ENCODE results near the gene PON3.
A peak's percentile ranks its signal among the peaks of the same experiment; 100 is the strongest.

Gene PON3

GRCh38 chr7:95427914-95428516, 31.8 kb upstream of the PON3 start:
- Histone ChIP-seq H3K4me1 (ENCODE audit: insufficient read depth, insufficient read length) (no peaks in the 10 kb centered on the region), H3K36me3 (ENCODE audit: insufficient read depth, insufficient read length, low read length) (peaks cover 13% of the 10 kb centered on the region), H3K9me3 (ENCODE audit: insufficient read depth, low read length) (peaks cover 4% of the 10 kb centered on the region; the same call in 1 of the 2 replicates), H3K9ac (ENCODE audit: insufficient read length, low read depth) (no peak overlapping the region), H3K27me3 (ENCODE audit: insufficient read depth, insufficient read length) (no peaks in the 10 kb centered on the region), H3K4me3 (ENCODE audit: insufficient read length, low read depth) (no peak overlapping the region)
- DNase-seq (ENCODE audit: low read depth, low spot score), result peak; percentile 3
- TF ChIP-seq SUZ12 (IDR thresholded peaks at IDR 0.05; ENCODE audit: extremely low read depth, insufficient read depth, insufficient read length) (no peak), YY1 (IDR thresholded peaks at IDR 0.05; ENCODE audit: insufficient read depth, insufficient read length) (no peak), ZNF274 (IDR thresholded peaks at IDR 0.05; ENCODE audit: low read depth, low read length) (no peak)

GRCh38 chr7:95427166-95427565, 31.0 kb upstream of the PON3 start:
- no peak overlapping the region for H3K9ac ChIP-seq (ENCODE audit: insufficient read length, low read depth)
- H3K36me3 ChIP-seq (ENCODE audit: insufficient read depth, insufficient read length, low read length), result peaks cover 16% of the 10 kb centered on the region
- no peak for DNase-seq (ENCODE audit: low read depth, low spot score)
- H3K27me3 ChIP-seq (ENCODE audit: insufficient read depth, insufficient read length), result no peaks in the 10 kb centered on the region
- TF ChIP-seq SUZ12 (IDR thresholded peaks at IDR 0.05; ENCODE audit: extremely low read depth, insufficient read depth, insufficient read length), result no peak
- TF ChIP-seq YY1 (IDR thresholded peaks at IDR 0.05; ENCODE audit: insufficient read depth, insufficient read length), result no peak
- no peak for TF ChIP-seq ZNF274 (IDR thresholded peaks at IDR 0.05; ENCODE audit: low read depth, low read length)
- H3K4me3 ChIP-seq (ENCODE audit: insufficient read length, low read depth), result no peak overlapping the region
- no peaks in the 10 kb centered on the region for H3K4me1 ChIP-seq (ENCODE audit: insufficient read depth, insufficient read length)
- peaks cover 4% of the 10 kb centered on the region; the same call in 1 of the 2 replicates for H3K9me3 ChIP-seq (ENCODE audit: insufficient read depth, low read length)

GRCh38 chr7:95425694-95426093, 29.5 kb upstream of the PON3 start:
- H3K9me3 ChIP-seq (ENCODE audit: insufficient read depth, low read length), result peaks cover 4% of the 10 kb centered on the region; the same call in 1 of the 2 replicates
- H3K36me3 ChIP-seq (ENCODE audit: insufficient read depth, insufficient read length, low read length), result peaks cover 18% of the 10 kb centered on the region
- no peak overlapping the region for H3K4me3 ChIP-seq (ENCODE audit: insufficient read length, low read depth)
- no peak for DNase-seq (ENCODE audit: low read depth, low spot score)
- no peak overlapping the region for H3K9ac ChIP-seq (ENCODE audit: insufficient read length, low read depth)
- no peaks in the 10 kb centered on the region for H3K4me1 ChIP-seq (ENCODE audit: insufficient read depth, insufficient read length)
- no peaks in the 10 kb centered on the region for H3K27me3 ChIP-seq (ENCODE audit: insufficient read depth, insufficient read length)
- TF ChIP-seq SUZ12 (IDR thresholded peaks at IDR 0.05; ENCODE audit: extremely low read depth, insufficient read depth, insufficient read length) (no peak), ZNF274 (IDR thresholded peaks at IDR 0.05; ENCODE audit: low read depth, low read length) (no peak), YY1 (IDR thresholded peaks at IDR 0.05; ENCODE audit: insufficient read depth, insufficient read length) (no peak)

GRCh38 chr7:95424716-95425115, 28.5 kb upstream of the PON3 start:
- H3K27me3 ChIP-seq (ENCODE audit: insufficient read depth, insufficient read length), result no peaks in the 10 kb centered on the region
- no peak overlapping the region for H3K4me3 ChIP-seq (ENCODE audit: insufficient read length, low read depth)
- TF ChIP-seq YY1 (IDR thresholded peaks at IDR 0.05; ENCODE audit: insufficient read depth, insufficient read length) (no peak), SUZ12 (IDR thresholded peaks at IDR 0.05; ENCODE audit: extremely low read depth, insufficient read depth, insufficient read length) (no peak), ZNF274 (IDR thresholded peaks at IDR 0.05; ENCODE audit: low read depth, low read length) (no peak)

GRCh38 chr7:95421847-95422444, 25.8 kb upstream of the PON3 start:
- Histone ChIP-seq H3K9ac (ENCODE audit: insufficient read length, low read depth) (no peak overlapping the region), H3K27me3 (ENCODE audit: insufficient read depth, insufficient read length) (no peaks in the 10 kb centered on the region), H3K9me3 (ENCODE audit: insufficient read depth, low read length) (no peaks in the 10 kb centered on the region), H3K4me3 (ENCODE audit: insufficient read length, low read depth) (no peak overlapping the region), H3K36me3 (ENCODE audit: insufficient read depth, insufficient read length, low read length) (peaks cover 17% of the 10 kb centered on the region), H3K4me1 (ENCODE audit: insufficient read depth, insufficient read length) (no peaks in the 10 kb centered on the region)
- TF ChIP-seq YY1 (IDR thresholded peaks at IDR 0.05; ENCODE audit: insufficient read depth, insufficient read length), result no peak
- TF ChIP-seq ZNF274 (IDR thresholded peaks at IDR 0.05; ENCODE audit: low read depth, low read length), result no peak
- TF ChIP-seq SUZ12 (IDR thresholded peaks at IDR 0.05; ENCODE audit: extremely low read depth, insufficient read depth, insufficient read length), result no peak
- no peak for DNase-seq (ENCODE audit: low read depth, low spot score)

More at GRCh38 chr7:95424716-95425115, 28.5 kb upstream of the PON3 start:
- Histone ChIP-seq H3K4me1 (ENCODE audit: insufficient read depth, insufficient read length) (no peaks in the 10 kb centered on the region), H3K36me3 (ENCODE audit: insufficient read depth, insufficient read length, low read length) (peaks cover 20% of the 10 kb centered on the region), H3K9me3 (ENCODE audit: insufficient read depth, low read length) (peaks cover 4% of the 10 kb centered on the region; the same call in 1 of the 2 replicates), H3K9ac (ENCODE audit: insufficient read length, low read depth) (no peak overlapping the region)
- no peak for DNase-seq (ENCODE audit: low read depth, low spot score)

GRCh38 chr7:95421000-95421846, 25.0 kb upstream of the PON3 start:
- H3K4me1 ChIP-seq (ENCODE audit: insufficient read depth, insufficient read length), result no peaks in the 10 kb centered on the region
- H3K36me3 ChIP-seq (ENCODE audit: insufficient read depth, insufficient read length, low read length), result peaks cover 17% of the 10 kb centered on the region
- no peaks in the 10 kb centered on the region for H3K9me3 ChIP-seq (ENCODE audit: insufficient read depth, low read length)
- TF ChIP-seq YY1 (IDR thresholded peaks at IDR 0.05; ENCODE audit: insufficient read depth, insufficient read length) (no peak), SUZ12 (IDR thresholded peaks at IDR 0.05; ENCODE audit: extremely low read depth, insufficient read depth, insufficient read length) (no peak), ZNF274 (IDR thresholded peaks at IDR 0.05; ENCODE audit: low read depth, low read length) (no peak)
- no peaks in the 10 kb centered on the region for H3K27me3 ChIP-seq (ENCODE audit: insufficient read depth, insufficient read length)
- no peak overlapping the region for H3K4me3 ChIP-seq (ENCODE audit: insufficient read length, low read depth)
- DNase-seq (ENCODE audit: low read depth, low spot score), result no peak
- H3K9ac ChIP-seq (ENCODE audit: insufficient read length, low read depth), result no peak overlapping the region

GRCh38 chr7:95412075-95412474, 15.9 kb upstream of the PON3 start:
- H3K4me3 ChIP-seq (ENCODE audit: insufficient read length, low read depth), result no peak overlapping the region
- DNase-seq (ENCODE audit: low read depth, low spot score), result no peak
- H3K36me3 ChIP-seq (ENCODE audit: insufficient read depth, insufficient read length, low read length), result peaks cover 34% of the 10 kb centered on the region
- H3K4me1 ChIP-seq (ENCODE audit: insufficient read depth, insufficient read length), result no peaks in the 10 kb centered on the region
- H3K9ac ChIP-seq (ENCODE audit: insufficient read length, low read depth), result no peak overlapping the region
- TF ChIP-seq YY1 (IDR thresholded peaks at IDR 0.05; ENCODE audit: insufficient read depth, insufficient read length) (no peak), SUZ12 (IDR thresholded peaks at IDR 0.05; ENCODE audit: extremely low read depth, insufficient read depth, insufficient read length) (no peak)
- no peaks in the 10 kb centered on the region for H3K9me3 ChIP-seq (ENCODE audit: insufficient read depth, low read length)
- H3K27me3 ChIP-seq (ENCODE audit: insufficient read depth, insufficient read length), result no peaks in the 10 kb centered on the region
